Lower leg skin (tissue), 3 donors: ENCODE data around the gene ELF5.

Source experiments
- CTCF ChIP-seq, 3 donors: fragments of 450-650 bp; IDR thresholded peaks; one replicate each; pipeline ENCODE4 v1.5.1; 2016; ENCODE audit warnings: antibody characterized with exemption in 3 of 3, mild to moderate bottlenecking in 3 of 3, moderate library complexity in 2 of 3
- POLR2A ChIP-seq, 2 donors: fragments of 450-650 bp; IDR thresholded peaks; one replicate each; pipeline ENCODE4 v1.6.1; 2016 to 2017; ENCODE audit warnings: antibody characterized with exemption in 2 of 2, mild to moderate bottlenecking in 1 of 2, moderate library complexity in 1 of 2

- TF ChIP-seq CTCF (IDR thresholded peaks at IDR 0.05) = no peak
- no peak for TF ChIP-seq POLR2A (IDR thresholded peaks at IDR 0.05)
These were observed 17.7 kb downstream of the ELF5 start for GRCh38 chr11:34495724-34496377.
